ENCODE data around the gene DENND6B.
A peak's percentile ranks its signal among the peaks of the same experiment; 100 is the strongest.

The DENND6B gene

DNA sequence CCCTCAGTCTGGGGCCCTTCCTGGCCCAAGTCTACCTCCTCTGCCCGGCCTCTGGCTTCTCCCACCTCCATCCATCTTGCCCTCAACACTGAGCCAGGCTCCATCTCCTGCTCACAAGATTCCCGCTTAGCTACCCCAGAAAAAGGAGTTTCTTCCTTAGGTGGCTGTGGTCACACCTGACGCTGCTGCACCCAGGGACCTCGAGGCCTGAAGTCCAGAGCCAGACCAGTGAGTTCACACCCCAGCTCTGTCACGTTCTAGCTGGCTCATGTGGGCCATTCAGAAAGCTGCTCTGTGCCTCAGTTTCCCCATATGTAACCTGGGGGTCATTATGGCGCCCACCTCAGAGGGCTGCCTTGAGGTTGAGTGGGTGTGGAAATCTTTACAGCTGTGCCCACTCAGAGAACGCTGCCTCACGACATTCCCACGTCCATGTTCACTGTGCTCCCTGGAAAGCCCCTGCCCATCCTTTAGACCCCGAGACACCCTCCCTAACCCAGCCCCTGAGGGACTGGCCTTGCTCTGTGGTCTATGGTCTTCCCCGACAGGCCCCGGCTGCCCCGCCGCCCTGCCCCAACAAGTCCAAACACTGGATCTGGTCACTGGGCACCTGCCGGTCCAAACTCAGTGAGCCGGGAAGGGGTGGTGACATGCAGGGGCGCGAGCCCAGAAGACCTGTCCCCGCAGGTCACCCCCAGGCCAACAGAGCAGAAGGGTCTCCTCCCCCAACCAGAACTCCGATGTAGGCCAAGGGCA lies 29.1 kb downstream of the DENND6B start:
- no peak overlapping the region for H3K9ac ChIP-seq (ENCODE audit: low read depth, low read length)
- no peaks in the 10 kb centered on the region for H3K36me3 ChIP-seq (ENCODE audit: control insufficient read depth, insufficient read depth, low read length)
- H3K9me3 ChIP-seq (ENCODE audit: control insufficient read depth, insufficient read depth, low read length): no peaks in the 10 kb centered on the region
- no peaks in the 10 kb centered on the region for H3K27me3 ChIP-seq (ENCODE audit: control insufficient read depth, insufficient read depth, low read length)
- no peak overlapping the region for H3K4me3 ChIP-seq (ENCODE audit: low read depth, low read length)
- peaks cover 6% of the 10 kb centered on the region for H3K4me1 ChIP-seq (ENCODE audit: control insufficient read depth, insufficient read depth, low read length)

- no peak overlapping the region for H3K4me3 ChIP-seq (ENCODE audit: low read depth, low read length)
- H3K27me3 ChIP-seq (ENCODE audit: control insufficient read depth, insufficient read depth, low read length): no peaks in the 10 kb centered on the region
- peaks cover 6% of the 10 kb centered on the region for H3K4me1 ChIP-seq (ENCODE audit: control insufficient read depth, insufficient read depth, low read length)
- no peak overlapping the region for H3K9ac ChIP-seq (ENCODE audit: low read depth, low read length)
- no peaks in the 10 kb centered on the region for H3K36me3 ChIP-seq (ENCODE audit: control insufficient read depth, insufficient read depth, low read length)
- H3K9me3 ChIP-seq (ENCODE audit: control insufficient read depth, insufficient read depth, low read length): no peaks in the 10 kb centered on the region
Observed at GRCh38 chr22:50296658-50297490, 29.9 kb downstream of the DENND6B start.

GRCh38 chr22:50294319-50294656 lies 32.5 kb downstream of the DENND6B start:
- Histone ChIP-seq H3K4me3 (ENCODE audit: low read depth, low read length) (no peak overlapping the region), H3K9me3 (ENCODE audit: control insufficient read depth, insufficient read depth, low read length) (no peaks in the 10 kb centered on the region), H3K9ac (ENCODE audit: low read depth, low read length) (peak overlapping the region; percentile 60), H3K36me3 (ENCODE audit: control insufficient read depth, insufficient read depth, low read length) (peaks cover 18% of the 10 kb centered on the region), H3K4me1 (ENCODE audit: control insufficient read depth, insufficient read depth, low read length) (peaks cover 4% of the 10 kb centered on the region), H3K27me3 (ENCODE audit: control insufficient read depth, insufficient read depth, low read length) (no peaks in the 10 kb centered on the region)

- Histone ChIP-seq H3K27me3 (ENCODE audit: control insufficient read depth, insufficient read depth, low read length) (no peaks in the 10 kb centered on the region), H3K9me3 (ENCODE audit: control insufficient read depth, insufficient read depth, low read length) (no peaks in the 10 kb centered on the region), H3K4me1 (ENCODE audit: control insufficient read depth, insufficient read depth, low read length) (peaks cover 4% of the 10 kb centered on the region), H3K4me3 (ENCODE audit: low read depth, low read length) (no peak overlapping the region), H3K9ac (ENCODE audit: low read depth, low read length) (peak overlapping the region; percentile 60), H3K36me3 (ENCODE audit: control insufficient read depth, insufficient read depth, low read length) (peaks cover 24% of the 10 kb centered on the region)
Observed at GRCh38 chr22:50293441-50294318, 33.1 kb downstream of the DENND6B start.

GRCh38 chr22:50292643-50293440 lies 34.0 kb downstream of the DENND6B start:
- Histone ChIP-seq H3K4me3 (ENCODE audit: low read depth, low read length) (no peak overlapping the region), H3K36me3 (ENCODE audit: control insufficient read depth, insufficient read depth, low read length) (peaks cover 30% of the 10 kb centered on the region), H3K27me3 (ENCODE audit: control insufficient read depth, insufficient read depth, low read length) (no peaks in the 10 kb centered on the region), H3K9me3 (ENCODE audit: control insufficient read depth, insufficient read depth, low read length) (no peaks in the 10 kb centered on the region), H3K9ac (ENCODE audit: low read depth, low read length) (peak overlapping the region; percentile 37), H3K4me1 (ENCODE audit: control insufficient read depth, insufficient read depth, low read length) (peaks cover 4% of the 10 kb centered on the region)

- Histone ChIP-seq H3K4me3 (ENCODE audit: low read depth, low read length) (no peak overlapping the region), H3K9ac (ENCODE audit: low read depth, low read length) (no peak overlapping the region), H3K27me3 (ENCODE audit: control insufficient read depth, insufficient read depth, low read length) (no peaks in the 10 kb centered on the region), H3K36me3 (ENCODE audit: control insufficient read depth, insufficient read depth, low read length) (peaks cover 43% of the 10 kb centered on the region), H3K9me3 (ENCODE audit: control insufficient read depth, insufficient read depth, low read length) (no peaks in the 10 kb centered on the region), H3K4me1 (ENCODE audit: control insufficient read depth, insufficient read depth, low read length) (peaks cover 4% of the 10 kb centered on the region)
Observed at GRCh38 chr22:50289942-50290630, 36.7 kb downstream of the DENND6B start.

DNA sequence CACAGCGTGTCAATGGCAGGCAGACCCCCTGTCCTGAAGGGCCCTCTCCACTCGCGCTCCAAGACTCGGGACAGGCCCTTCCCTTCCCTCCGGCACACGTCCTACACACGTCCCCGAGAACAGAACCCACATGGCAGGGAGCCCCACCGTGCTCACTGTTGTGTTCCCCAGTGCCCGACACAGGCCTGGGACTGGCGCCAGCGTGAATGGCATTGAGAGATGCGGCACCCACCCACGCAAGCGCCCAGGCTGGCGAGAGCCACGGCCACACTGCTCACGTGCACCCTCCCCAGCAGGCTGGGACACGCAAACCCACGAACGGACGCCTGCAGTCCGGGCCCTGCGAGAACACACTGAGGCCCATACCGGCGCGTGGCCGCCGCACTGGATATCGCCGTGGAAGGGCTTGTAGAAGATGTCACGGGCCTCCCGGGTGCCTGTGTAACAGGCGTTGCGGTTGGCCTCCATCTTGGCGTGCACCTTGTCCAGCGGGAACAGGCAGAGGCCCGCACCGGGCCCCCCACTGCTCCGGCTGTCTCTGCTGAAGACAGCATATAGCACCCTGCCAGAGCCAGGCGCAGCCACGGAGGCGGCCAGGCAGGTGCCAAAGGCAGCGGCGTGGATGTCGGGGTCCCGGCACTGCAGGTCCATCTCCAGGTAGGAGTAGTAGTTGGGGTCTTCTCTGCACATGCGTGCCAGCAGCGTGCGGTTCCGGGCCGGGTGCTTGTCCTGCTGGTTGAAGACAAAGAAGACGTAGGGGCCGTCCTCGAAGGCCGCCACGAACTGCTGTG lies 37.5 kb downstream of the DENND6B start:
- H3K36me3 ChIP-seq (ENCODE audit: control insufficient read depth, insufficient read depth, low read length): peaks cover 44% of the 10 kb centered on the region
- H3K9me3 ChIP-seq (ENCODE audit: control insufficient read depth, insufficient read depth, low read length): no peaks in the 10 kb centered on the region
- H3K4me1 ChIP-seq (ENCODE audit: control insufficient read depth, insufficient read depth, low read length): peaks cover 4% of the 10 kb centered on the region
- no peak overlapping the region for H3K9ac ChIP-seq (ENCODE audit: low read depth, low read length)
- no peak overlapping the region for H3K4me3 ChIP-seq (ENCODE audit: low read depth, low read length)
- H3K27me3 ChIP-seq (ENCODE audit: control insufficient read depth, insufficient read depth, low read length): no peaks in the 10 kb centered on the region

- no peaks in the 10 kb centered on the region for H3K4me1 ChIP-seq (ENCODE audit: control insufficient read depth, insufficient read depth, low read length)
- no peak overlapping the region for H3K9ac ChIP-seq (ENCODE audit: low read depth, low read length)
- no peaks in the 10 kb centered on the region for H3K27me3 ChIP-seq (ENCODE audit: control insufficient read depth, insufficient read depth, low read length)
- H3K36me3 ChIP-seq (ENCODE audit: control insufficient read depth, insufficient read depth, low read length): peaks cover 57% of the 10 kb centered on the region
- no peak overlapping the region for H3K4me3 ChIP-seq (ENCODE audit: low read depth, low read length)
- no peaks in the 10 kb centered on the region for H3K9me3 ChIP-seq (ENCODE audit: control insufficient read depth, insufficient read depth, low read length)
Observed at GRCh38 chr22:50287731-50288130, 39.1 kb downstream of the DENND6B start.

GRCh38 chr22:50286701-50287318 lies 40.0 kb downstream of the DENND6B start:
- Histone ChIP-seq H3K9ac (ENCODE audit: low read depth, low read length) (no peak overlapping the region), H3K36me3 (ENCODE audit: control insufficient read depth, insufficient read depth, low read length) (peaks cover 65% of the 10 kb centered on the region), H3K4me3 (ENCODE audit: low read depth, low read length) (no peak overlapping the region), H3K4me1 (ENCODE audit: control insufficient read depth, insufficient read depth, low read length) (no peaks in the 10 kb centered on the region), H3K9me3 (ENCODE audit: control insufficient read depth, insufficient read depth, low read length) (no peaks in the 10 kb centered on the region), H3K27me3 (ENCODE audit: control insufficient read depth, insufficient read depth, low read length) (no peaks in the 10 kb centered on the region)

GRCh38 chr22:50286275-50286674 lies 40.5 kb downstream of the DENND6B start:
- H3K4me1 ChIP-seq (ENCODE audit: control insufficient read depth, insufficient read depth, low read length): no peaks in the 10 kb centered on the region
- no peaks in the 10 kb centered on the region for H3K9me3 ChIP-seq (ENCODE audit: control insufficient read depth, insufficient read depth, low read length)
- no peak overlapping the region for H3K4me3 ChIP-seq (ENCODE audit: low read depth, low read length)
- H3K36me3 ChIP-seq (ENCODE audit: control insufficient read depth, insufficient read depth, low read length): peaks cover 70% of the 10 kb centered on the region
- no peaks in the 10 kb centered on the region for H3K27me3 ChIP-seq (ENCODE audit: control insufficient read depth, insufficient read depth, low read length)
- no peak overlapping the region for H3K9ac ChIP-seq (ENCODE audit: low read depth, low read length)
